ENCODE measurements around the gene RNPEP.
A peak's percentile ranks its signal among the peaks of the same experiment; 100 is the strongest.
"Not testable (repeated sequence)": the region's sequence is repeated elsewhere in the genome, so short reads cannot be mapped to it uniquely, and the experiment has no call there.

The RNPEP gene

DNA sequence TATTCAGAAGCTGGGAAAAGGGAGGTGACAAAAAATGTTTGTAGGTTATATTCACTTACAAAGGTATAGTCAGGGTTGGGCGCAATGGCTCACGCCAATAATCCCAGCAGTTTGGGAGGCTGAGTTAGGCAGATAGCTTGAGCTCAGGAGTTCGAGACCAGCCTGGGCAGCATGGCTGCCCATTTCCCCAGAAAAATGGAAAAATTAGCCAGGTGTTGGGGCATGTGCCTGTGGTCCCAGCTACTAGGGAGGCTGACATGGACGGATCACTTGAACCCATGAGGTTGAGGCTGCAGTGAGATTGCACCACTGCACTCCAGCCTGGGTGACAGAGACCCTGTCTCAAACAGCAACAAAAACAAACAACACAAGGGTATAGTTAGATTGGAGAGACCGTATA lies 24.1 kb upstream of the RNPEP start:
- no peak for DNase-seq (ENCODE audit: low read depth)

DNA sequence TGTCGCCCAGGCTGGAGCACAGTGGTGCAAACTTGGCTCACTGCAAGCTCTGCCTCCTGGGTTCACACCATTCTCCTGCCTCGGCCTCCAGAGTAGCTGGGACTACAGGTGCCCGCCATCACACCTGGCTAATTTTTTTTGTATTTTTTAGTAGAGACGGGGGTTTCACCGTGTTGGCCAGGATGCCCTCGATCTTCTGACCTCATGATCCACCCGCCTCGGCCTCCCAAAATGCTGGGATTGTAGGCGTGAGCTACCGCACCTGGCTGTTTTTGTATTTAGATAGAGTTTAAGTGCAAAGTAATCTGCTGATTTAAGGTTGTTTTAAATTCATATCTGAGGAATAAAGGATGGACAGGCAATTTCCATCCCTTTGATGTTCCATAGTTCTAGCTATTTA lies 20.1 kb upstream of the RNPEP start:
- DNase-seq (ENCODE audit: low read depth) = not testable (repeated sequence)

GRCh38 chr1:201964261-201964660 lies 18.2 kb upstream of the RNPEP start:
- DNase-seq (ENCODE audit: low read depth) = no peak

DNA sequence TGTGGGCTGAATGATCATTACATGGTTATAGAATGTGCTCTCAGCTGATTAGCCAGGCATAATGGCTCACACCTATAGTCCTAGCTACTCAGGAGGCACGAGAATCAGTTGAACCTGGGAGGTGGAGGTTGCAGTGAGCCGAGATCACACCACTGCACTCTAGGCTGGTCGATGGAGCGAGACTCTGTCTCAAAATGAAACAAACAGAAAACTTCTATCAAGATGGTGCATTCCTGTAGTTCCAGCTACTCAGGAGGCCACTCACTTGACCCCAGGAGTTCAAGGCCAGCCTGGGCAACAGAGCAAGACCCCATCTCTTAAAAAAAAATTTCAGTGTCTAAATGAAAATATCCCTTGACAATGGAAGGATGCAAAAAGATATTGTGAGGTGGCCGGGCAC lies 16.3 kb upstream of the RNPEP start:
- no peak for DNase-seq (ENCODE audit: low read depth)

DNA sequence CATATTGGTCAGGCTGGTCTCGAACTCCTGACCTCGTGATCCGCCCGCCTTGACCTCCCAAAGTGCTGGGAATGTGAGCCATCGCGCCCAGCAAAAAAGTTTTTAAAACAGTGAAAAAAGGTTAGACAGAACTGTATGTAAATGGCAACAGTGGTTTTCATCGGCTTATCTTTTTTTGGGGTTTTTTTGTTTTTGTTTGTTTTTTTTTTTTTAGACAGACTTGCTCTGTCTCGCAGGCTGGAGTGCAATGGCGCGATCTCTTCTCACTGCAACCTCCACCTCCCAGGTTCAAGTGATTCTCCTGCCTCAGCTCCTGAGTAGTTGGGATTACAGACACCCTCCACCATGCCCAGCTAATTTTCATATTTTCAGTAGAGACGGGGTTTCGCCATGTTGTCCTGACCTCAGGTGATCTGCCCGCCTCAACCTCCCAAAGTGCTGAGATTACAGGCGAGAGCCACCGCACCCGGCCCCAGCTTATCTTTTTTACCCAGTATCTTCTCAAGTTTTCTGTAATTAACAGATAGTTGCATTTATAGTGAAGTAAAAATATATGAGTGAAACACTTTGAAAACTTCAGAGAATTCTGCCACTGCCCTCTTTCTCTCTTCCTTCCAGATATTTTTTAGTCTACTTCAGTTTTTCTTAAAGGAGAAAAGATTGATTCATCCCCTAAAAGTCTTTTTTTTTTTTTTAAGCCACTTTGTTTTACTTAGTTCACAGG lies 14.1 kb upstream of the RNPEP start:
- no peak for DNase-seq (ENCODE audit: low read depth)

- DNase-seq (ENCODE audit: low read depth) = no peak
Measured at GRCh38 chr1:201970334-201971159, 11.9 kb upstream of the RNPEP start.

DNA sequence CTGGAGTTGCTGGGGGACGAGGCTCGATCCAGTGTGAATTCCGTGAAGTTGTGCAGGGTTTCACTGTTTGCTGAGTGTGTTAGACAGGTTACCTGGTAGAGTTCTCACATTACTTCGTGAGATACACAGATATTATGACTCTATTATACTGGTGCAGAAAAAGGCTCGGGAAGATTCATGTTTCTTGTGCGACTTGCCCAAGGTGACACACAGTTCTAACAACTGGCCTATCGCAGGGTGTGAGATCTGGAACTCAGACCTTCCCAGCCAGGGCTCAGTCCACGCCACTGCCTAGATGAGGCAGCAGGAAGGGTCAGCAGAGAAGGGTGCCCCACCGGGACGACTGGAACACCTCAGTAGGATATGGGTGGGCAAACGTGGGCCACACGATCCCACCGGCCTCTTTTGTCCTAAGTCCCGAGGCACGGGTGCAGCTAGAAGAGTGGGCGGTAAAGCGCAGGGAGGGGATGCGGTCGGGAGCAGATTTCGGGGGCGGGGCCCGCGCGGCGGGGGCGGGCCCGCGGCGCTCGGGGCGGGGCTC lies 296 bp upstream of the RNPEP start:
- DNase-seq (ENCODE audit: low read depth) = peak; percentile 46

- DNase-seq (ENCODE audit: low read depth) = no peak
Measured at GRCh38 chr1:201983380-201983805, 945 bp downstream of the RNPEP start.

- no peak for DNase-seq (ENCODE audit: low read depth)
Measured at GRCh38 chr1:201984446-201984845, 2.0 kb downstream of the RNPEP start.

- no peak for DNase-seq (ENCODE audit: low read depth)
Measured at GRCh38 chr1:201985355-201985754, 2.9 kb downstream of the RNPEP start.

- DNase-seq (ENCODE audit: low read depth) = no peak
Measured at GRCh38 chr1:201988601-201989000, 6.2 kb downstream of the RNPEP start.

DNA sequence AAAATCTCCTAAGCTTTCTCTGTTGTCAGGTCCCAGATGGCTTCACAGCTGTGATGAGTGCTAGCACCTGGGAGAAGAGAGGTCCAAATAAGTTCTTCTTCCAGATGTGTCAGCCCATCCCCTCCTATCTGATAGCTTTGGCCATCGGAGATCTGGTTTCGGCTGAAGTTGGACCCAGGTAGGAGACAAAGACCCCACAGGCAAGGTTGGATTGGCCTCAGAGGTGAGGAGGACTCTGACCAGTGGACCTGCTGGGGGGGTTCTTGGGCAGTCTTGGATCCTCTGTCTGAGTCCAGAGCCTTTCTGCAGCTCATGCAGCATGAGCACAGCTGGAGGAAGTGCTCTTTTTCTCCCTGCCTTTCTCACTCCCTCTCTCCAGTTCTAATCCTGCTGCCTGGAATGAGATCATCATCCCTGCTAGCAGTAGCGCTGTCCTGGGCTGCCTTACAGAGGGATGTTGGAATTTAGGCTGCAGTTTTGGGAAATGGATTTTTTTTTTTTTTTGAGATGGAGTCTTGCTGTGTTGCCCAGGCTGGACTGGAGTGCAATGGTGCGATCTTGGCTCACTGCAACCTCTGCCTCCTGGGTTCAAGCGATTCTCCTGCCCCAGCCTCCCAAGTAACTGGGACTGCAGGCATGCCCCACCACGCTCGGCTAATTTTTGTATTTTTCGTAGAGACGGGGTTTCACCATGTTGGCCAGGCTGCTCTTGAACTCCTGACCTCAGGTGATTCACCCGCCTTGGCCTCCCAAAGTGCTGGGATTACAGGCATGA lies 7.1 kb downstream of the RNPEP start:
- DNase-seq (ENCODE audit: low read depth) = no peak

- DNase-seq (ENCODE audit: low read depth) = no peak
Measured at GRCh38 chr1:201990427-201990826, 8.0 kb downstream of the RNPEP start.

DNA sequence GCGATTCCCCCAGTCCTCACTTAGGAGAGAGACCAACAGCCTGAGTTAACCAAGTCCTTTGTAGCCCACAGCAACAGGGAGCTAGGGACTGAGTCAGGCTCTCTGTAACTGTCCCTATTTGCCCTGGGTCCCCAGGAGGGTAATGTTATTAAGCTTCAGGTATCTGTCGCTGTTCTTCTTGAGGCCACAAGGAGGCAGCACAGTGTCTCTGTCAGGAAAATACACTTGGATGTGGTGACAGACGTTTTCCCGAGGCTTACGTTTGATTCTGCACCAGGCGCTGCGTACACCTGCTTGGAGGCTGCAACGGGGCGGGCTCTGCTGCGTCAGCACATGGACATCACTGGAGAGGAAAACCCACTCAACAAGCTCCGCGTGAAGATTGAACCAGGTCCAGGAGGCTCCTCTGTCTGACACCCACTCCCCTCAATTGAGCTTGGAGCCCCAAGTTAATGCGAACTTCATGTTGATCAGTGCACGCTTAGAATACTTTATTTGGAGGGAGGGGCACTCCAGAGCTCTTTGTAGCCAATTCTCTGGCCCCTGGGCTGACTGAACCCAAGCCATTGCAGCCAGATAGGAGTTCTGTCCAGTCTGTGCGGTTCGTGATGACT lies 17.3 kb downstream of the RNPEP start:
- DNase-seq (ENCODE audit: low read depth) = no peak

DNA sequence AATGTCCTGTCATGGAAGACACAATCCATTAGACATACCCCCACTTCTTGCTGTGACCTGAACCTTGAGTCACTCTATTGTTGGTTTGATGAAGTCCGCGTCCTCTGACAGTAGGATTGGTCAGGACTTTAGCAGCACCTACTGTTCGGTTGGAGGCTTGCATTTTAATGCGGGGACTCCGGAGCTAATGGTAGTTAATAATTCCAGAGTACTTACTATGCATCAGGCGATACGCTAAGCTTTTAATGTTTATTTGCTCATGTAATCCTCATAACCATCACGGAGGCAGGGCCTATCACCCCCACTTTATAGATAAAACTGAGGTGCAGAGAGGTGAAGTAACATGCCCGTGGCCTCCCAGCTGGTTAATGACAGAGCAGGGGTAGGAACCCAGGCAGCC lies 20.1 kb downstream of the RNPEP start:
- no peak for DNase-seq (ENCODE audit: low read depth)

GRCh38 chr1:202004711-202005110 lies 22.3 kb downstream of the RNPEP start:
- DNase-seq (ENCODE audit: low read depth) = no peak

- DNase-seq (ENCODE audit: low read depth) = no peak
Measured at GRCh38 chr1:202005958-202006357, 23.5 kb downstream of the RNPEP start.

- no peak for DNase-seq (ENCODE audit: low read depth)
Measured at GRCh38 chr1:202007304-202007703, 24.9 kb downstream of the RNPEP start.

DNA sequence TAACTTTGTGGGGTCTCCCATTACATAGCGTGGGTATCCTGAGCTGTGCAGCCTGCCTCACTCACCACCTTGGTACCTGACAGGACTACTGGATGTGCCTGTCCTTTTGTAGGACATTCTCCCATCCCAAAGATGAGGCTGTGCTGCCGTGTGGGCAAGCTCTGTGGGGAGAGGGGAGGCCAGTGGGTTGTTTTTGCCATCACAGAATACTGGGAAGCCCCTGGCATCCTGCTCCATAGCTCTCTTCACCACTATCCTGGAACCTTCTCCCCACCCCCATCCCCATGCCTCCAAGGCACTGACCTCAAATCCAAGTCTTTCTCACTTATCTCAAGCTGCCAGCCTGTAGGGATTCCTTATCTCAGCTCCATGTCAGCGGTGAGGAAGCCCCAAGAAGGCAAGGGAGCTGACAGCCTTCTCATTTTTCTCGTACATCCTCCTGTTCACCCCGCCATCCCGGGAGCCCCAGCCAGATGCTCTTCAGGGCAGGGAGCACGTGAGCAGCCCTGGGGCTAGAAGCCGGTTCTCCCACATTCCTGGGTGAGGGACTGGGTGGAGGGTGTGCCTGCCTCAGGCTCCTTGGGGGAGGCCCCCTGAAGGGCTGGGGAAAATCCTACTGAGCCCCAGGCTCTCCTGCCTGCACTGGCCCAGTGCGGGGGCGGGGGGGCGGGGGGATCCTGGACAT lies 25.5 kb downstream of the RNPEP start:
- no peak for DNase-seq (ENCODE audit: low read depth)

- DNase-seq (ENCODE audit: low read depth) = peak; percentile 39
Measured at GRCh38 chr1:202009326-202010179, 27.1 kb downstream of the RNPEP start.

All from stimulated activated CD8-positive, alpha-beta memory T cell treated with anti-CD3 and anti-CD28 coated beads, Interleukin-15, amount 100 ng/mL, for 1 hour (primary cell).